ENCODE measurements around the gene MMP11. TPM values are rescaled to one million over a fixed set of nuclear protein-coding genes. Genes with fewer than 3 reads are reported as not detected.
A peak's percentile ranks its signal among the peaks of the same experiment; 100 is the strongest.

Gene MMP11
- total and polyA plus RNA-seq, 2 of the 13 experiments (the other 11 are each of a cell fraction or from before 2014, with no cell fraction given): 8.9 to 28.6 TPM

DNA sequence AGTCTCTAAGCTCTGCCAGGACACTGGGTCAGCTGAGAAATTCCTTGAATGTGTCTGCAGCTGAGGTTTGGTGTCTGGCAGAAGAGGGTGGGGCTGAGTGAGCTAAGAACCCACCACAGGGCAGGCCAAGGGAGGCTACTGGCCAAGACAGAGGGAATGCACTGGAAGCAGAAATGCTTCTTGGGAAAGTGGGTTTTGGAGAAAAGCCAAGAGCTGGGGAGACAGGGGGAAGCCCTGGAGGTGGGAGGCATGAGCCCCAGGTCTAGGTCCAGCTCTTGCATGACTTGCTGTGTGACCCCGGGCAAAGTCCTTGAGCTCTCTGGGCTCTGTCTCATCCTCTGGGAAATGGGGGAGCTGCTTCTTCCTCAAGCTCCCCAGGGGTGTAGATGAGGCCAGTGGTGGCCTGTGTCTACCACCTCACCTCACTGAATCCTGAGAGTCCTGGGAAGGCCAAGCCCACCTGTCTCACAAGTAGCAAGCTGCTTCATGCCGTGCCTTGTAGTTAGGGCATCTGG, 2.3 kb downstream of the MMP11 start (continued):
- no peak for TF ChIP-seq SPEN (CRISPR knock-in tag; IDR thresholded peaks at IDR 0.05; ENCODE audit: low read depth)
- no peak for TF ChIP-seq ZSCAN29 (CRISPR knock-in tag; conservative IDR thresholded peaks at IDR 0.05)
- no peak for TF ChIP-seq ZNF773 (CRISPR knock-in tag; IDR thresholded peaks at IDR 0.05; ENCODE audit: borderline replicate concordance)
- peak; percentile 42; the same call in 1 of the 2 replicates for TF ChIP-seq CHD4 (IDR thresholded peaks at IDR 0.05; ENCODE audit: borderline replicate concordance, low read length)
- no peak for TF ChIP-seq RBAK (CRISPR knock-in tag; IDR thresholded peaks at IDR 0.05)
- TF ChIP-seq SNAI1 (CRISPR knock-in tag; IDR thresholded peaks at IDR 0.05; ENCODE audit: borderline replicate concordance): no peak
- TF ChIP-seq, protein P1, sequence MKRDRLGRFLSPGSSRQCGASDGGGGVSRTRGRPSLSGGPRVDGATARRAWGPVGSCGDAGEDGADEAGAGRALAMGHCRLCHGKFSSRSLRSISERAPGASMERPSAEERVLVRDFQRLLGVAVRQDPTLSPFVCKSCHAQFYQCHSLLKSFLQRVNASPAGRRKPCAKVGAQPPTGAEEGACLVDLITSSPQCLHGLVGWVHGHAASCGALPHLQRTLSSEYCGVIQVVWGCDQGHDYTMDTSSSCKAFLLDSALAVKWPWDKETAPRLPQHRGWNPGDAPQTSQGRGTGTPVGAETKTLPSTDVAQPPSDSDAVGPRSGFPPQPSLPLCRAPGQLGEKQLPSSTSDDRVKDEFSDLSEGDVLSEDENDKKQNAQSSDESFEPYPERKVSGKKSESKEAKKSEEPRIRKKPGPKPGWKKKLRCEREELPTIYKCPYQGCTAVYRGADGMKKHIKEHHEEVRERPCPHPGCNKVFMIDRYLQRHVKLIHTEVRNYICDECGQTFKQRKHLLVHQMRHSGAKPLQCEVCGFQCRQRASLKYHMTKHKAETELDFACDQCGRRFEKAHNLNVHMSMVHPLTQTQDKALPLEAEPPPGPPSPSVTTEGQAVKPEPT (CRISPR knock-in tag; IDR thresholded peaks at IDR 0.05; ENCODE audit: low read depth): no peak
- no peak for TF ChIP-seq SIN3A (IDR thresholded peaks at IDR 0.05; ENCODE audit: borderline replicate concordance, low read depth, low read length)
- no peak for TF ChIP-seq ZNF160 (CRISPR knock-in tag; IDR thresholded peaks at IDR 0.05)
- TF ChIP-seq ZNF850 (CRISPR knock-in tag; conservative IDR thresholded peaks at IDR 0.05): no peak
- TF ChIP-seq, protein P2, sequence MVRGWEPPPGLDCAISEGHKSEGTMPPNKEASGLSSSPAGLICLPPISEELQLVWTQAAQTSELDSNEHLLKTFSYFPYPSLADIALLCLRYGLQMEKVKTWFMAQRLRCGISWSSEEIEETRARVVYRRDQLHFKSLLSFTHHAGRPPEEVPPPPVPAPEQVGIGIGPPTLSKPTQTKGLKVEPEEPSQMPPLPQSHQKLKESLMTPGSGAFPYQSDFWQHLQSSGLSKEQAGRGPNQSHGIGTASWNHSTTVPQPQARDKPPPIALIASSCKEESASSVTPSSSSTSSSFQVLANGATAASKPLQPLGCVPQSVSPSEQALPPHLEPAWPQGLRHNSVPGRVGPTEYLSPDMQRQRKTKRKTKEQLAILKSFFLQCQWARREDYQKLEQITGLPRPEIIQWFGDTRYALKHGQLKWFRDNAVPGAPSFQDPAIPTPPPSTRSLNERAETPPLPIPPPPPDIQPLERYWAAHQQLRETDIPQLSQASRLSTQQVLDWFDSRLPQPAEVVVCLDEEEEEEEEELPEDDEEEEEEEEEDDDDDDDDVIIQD (CRISPR knock-in tag; IDR thresholded peaks at IDR 0.05; ENCODE audit: low read depth): no peak
- no peak for TF ChIP-seq ZNF44 (CRISPR knock-in tag; IDR thresholded peaks at IDR 0.05)
- TF ChIP-seq, protein P3, sequence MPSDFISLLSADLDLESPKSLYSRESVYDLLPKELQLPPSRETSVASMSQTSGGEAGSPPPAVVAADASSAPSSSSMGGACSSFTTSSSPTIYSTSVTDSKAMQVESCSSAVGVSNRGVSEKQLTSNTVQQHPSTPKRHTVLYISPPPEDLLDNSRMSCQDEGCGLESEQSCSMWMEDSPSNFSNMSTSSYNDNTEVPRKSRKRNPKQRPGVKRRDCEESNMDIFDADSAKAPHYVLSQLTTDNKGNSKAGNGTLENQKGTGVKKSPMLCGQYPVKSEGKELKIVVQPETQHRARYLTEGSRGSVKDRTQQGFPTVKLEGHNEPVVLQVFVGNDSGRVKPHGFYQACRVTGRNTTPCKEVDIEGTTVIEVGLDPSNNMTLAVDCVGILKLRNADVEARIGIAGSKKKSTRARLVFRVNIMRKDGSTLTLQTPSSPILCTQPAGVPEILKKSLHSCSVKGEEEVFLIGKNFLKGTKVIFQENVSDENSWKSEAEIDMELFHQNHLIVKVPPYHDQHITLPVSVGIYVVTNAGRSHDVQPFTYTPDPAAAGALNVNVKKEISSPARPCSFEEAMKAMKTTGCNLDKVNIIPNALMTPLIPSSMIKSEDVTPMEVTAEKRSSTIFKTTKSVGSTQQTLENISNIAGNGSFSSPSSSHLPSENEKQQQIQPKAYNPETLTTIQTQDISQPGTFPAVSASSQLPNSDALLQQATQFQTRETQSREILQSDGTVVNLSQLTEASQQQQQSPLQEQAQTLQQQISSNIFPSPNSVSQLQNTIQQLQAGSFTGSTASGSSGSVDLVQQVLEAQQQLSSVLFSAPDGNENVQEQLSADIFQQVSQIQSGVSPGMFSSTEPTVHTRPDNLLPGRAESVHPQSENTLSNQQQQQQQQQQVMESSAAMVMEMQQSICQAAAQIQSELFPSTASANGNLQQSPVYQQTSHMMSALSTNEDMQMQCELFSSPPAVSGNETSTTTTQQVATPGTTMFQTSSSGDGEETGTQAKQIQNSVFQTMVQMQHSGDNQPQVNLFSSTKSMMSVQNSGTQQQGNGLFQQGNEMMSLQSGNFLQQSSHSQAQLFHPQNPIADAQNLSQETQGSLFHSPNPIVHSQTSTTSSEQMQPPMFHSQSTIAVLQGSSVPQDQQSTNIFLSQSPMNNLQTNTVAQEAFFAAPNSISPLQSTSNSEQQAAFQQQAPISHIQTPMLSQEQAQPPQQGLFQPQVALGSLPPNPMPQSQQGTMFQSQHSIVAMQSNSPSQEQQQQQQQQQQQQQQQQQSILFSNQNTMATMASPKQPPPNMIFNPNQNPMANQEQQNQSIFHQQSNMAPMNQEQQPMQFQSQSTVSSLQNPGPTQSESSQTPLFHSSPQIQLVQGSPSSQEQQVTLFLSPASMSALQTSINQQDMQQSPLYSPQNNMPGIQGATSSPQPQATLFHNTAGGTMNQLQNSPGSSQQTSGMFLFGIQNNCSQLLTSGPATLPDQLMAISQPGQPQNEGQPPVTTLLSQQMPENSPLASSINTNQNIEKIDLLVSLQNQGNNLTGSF (CRISPR knock-in tag; IDR thresholded peaks at IDR 0.05): no peak
- TF ChIP-seq ZNF75D (CRISPR knock-in tag; IDR thresholded peaks at IDR 0.05; ENCODE audit: borderline replicate concordance): no peak
- TF ChIP-seq AGO1 (IDR thresholded peaks at IDR 0.05; ENCODE audit: low read depth, low read length, poor library complexity, severe bottlenecking): no peak
- TF ChIP-seq, protein P4, sequence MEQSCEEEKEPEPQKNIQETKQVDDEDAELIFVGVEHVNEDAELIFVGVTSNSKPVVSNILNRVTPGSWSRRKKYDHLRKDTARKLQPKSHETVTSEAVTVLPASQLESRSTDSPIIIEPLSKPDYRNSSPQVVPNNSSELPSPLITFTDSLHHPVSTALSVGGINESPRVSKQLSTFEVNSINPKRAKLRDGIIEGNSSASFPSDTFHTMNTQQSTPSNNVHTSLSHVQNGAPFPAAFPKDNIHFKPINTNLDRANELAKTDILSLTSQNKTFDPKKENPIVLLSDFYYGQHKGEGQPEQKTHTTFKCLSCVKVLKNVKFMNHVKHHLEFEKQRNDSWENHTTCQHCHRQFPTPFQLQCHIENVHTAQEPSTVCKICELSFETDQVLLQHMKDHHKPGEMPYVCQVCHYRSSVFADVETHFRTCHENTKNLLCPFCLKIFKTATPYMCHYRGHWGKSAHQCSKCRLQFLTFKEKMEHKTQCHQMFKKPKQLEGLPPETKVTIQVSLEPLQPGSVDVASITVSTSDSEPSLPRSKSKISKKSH (CRISPR knock-in tag; IDR thresholded peaks at IDR 0.05; ENCODE audit: borderline replicate concordance): no peak
